Measurements from ENCODE around the gene IGSF22. TPM values are rescaled to one million over a fixed set of nuclear protein-coding genes. Genes with fewer than 3 reads are reported as not detected.

The IGSF22 gene
- total RNA-seq, 2 donors from 2014 or later: 0.39 TPM; not detected in 1

DNA sequence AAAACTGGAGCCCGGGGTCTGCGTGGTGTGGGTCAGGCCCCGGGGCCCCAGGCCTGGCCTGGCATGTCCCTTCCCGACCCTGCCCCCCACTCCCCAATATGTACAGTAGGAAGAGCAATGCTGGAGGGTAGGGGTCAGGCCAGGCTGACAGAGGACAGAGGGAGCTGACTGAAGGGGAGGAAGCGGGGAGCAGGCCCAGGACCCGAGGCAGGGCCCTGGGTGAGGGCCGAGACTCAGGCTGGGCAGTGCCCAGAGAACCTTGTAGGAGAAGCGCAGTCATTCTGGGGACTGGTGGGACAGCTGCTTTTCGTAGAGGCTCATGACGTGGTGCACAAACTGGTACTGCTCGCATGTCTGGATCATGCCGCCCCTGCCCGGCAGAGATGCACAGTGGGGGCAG, 2.7 kb upstream of the IGSF22 start:
- Histone ChIP-seq H3K4me1 (peaks cover 0 to 6% of the 10 kb centered on the region in 2 donors), H3K27ac (no peak overlapping the region), H3K9me3 (no peaks in the 10 kb centered on the region), H3K36me3 (no peaks in the 10 kb centered on the region), H3K27me3 (no peaks in the 10 kb centered on the region), H3K4me3 (no peak overlapping the region)
- DNase-seq (ENCODE audit: low spot score): no peak
- TF ChIP-seq, protein P1, sequence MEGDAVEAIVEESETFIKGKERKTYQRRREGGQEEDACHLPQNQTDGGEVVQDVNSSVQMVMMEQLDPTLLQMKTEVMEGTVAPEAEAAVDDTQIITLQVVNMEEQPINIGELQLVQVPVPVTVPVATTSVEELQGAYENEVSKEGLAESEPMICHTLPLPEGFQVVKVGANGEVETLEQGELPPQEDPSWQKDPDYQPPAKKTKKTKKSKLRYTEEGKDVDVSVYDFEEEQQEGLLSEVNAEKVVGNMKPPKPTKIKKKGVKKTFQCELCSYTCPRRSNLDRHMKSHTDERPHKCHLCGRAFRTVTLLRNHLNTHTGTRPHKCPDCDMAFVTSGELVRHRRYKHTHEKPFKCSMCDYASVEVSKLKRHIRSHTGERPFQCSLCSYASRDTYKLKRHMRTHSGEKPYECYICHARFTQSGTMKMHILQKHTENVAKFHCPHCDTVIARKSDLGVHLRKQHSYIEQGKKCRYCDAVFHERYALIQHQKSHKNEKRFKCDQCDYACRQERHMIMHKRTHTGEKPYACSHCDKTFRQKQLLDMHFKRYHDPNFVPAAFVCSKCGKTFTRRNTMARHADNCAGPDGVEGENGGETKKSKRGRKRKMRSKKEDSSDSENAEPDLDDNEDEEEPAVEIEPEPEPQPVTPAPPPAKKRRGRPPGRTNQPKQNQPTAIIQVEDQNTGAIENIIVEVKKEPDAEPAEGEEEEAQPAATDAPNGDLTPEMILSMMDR (IDR thresholded peaks at IDR 0.05): no peak

DNA sequence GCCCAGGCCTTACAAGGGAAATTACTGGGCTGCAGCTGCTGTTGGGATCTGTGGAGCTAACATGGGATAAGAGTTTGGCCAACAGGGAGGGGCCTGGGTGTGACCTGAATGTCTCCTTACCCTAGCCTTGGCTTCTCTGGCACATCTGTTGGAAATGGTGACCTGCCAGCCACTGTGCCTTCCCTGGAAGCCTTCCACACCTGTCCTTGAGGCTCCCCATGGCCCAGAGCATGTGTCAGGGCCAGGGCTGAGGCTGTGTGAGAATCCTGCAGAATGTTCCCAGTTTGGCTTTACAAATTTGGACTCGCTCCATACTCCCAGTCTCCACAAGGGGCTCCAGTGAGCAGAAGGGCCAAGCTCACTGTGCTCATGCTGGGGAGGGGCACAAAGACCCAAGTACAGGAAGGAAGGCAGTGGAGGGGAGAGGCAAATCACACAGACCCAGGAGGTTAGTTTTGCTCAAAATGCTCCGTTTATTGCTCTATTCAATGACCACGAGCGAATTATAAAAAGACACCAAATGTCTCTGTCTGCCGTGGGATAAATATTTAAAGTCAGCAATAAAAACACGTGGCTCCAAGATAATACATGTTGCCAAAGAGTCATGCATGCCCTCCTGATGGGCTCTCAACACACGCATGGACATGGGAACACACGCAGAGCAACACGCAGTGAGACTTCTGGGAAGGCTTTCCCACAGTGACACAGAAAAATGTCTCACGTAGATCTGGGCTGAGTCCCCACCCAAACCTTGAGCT, 1.7 kb upstream of the IGSF22 start:
- Histone ChIP-seq H3K9me3 (no peaks in the 10 kb centered on the region), H3K4me1 (peaks cover 0 to 6% of the 10 kb centered on the region in 2 donors), H3K27ac (no peak overlapping the region), H3K36me3 (no peaks in the 10 kb centered on the region), H3K27me3 (no peaks in the 10 kb centered on the region), H3K4me3 (no peak overlapping the region)
- no peak for DNase-seq (ENCODE audit: low spot score)
- TF ChIP-seq, protein P1 (IDR thresholded peaks at IDR 0.05): peak; percentile 65 to 74

DNA sequence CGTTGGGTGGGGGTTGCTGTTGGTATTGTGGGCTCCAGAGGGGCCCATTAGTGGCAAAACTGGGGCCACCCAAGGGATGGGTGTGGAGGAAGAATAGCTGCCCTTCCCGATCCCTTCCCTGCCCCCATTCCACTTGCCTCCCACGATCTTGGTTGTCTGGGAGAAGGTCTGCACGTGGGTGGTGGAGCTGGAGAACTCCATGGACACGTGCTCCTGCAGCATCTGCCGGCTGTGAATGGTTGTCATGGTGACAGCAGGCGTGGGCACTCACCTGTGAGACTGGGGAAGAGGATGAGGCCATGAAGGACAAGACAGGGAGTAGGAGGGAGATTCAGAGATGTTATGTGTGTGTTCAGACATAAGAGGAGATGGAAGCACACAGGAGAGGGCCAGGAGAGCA, 2.0 kb downstream of the IGSF22 start:
- Histone ChIP-seq H3K27me3 (no peaks in the 10 kb centered on the region), H3K4me1 (peaks cover 0 to 21% of the 10 kb centered on the region in 2 donors), H3K36me3 (no peaks in the 10 kb centered on the region), H3K27ac (no peak overlapping the region), H3K9me3 (no peaks in the 10 kb centered on the region), H3K4me3 (no peak overlapping the region)
- no peak for DNase-seq (ENCODE audit: low spot score)
- TF ChIP-seq, protein P1 (IDR thresholded peaks at IDR 0.05): no peak

DNA sequence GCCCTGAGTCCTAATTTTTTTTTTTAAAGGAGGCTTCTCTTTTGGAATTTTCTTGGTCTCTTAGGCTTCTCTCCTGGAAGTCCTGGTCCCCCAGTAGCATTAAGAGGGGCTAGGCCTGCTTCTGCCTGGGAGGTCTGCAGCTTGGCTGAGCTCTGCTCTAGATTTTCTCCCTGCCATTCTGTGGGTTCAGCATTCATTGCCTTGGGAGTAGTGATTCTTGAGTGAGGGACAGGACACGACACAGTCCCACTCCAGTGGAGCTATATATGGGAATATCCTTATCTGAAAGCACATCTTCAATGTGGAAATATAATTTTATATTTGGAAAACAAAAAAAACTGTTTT, 3.7 kb downstream of the IGSF22 start:
- peak overlapping the region in 1 of 2 donors; percentile 82 for H3K27ac ChIP-seq
- no peak overlapping the region for H3K4me3 ChIP-seq
- H3K27me3 ChIP-seq: no peaks in the 10 kb centered on the region
- TF ChIP-seq, protein P1 (IDR thresholded peaks at IDR 0.05): peak; percentile 12
- no peak for DNase-seq (ENCODE audit: low spot score)
- H3K9me3 ChIP-seq: no peaks in the 10 kb centered on the region
- H3K4me1 ChIP-seq: peaks cover 0 to 15% of the 10 kb centered on the region in 2 donors
- H3K36me3 ChIP-seq: no peaks in the 10 kb centered on the region

DNA sequence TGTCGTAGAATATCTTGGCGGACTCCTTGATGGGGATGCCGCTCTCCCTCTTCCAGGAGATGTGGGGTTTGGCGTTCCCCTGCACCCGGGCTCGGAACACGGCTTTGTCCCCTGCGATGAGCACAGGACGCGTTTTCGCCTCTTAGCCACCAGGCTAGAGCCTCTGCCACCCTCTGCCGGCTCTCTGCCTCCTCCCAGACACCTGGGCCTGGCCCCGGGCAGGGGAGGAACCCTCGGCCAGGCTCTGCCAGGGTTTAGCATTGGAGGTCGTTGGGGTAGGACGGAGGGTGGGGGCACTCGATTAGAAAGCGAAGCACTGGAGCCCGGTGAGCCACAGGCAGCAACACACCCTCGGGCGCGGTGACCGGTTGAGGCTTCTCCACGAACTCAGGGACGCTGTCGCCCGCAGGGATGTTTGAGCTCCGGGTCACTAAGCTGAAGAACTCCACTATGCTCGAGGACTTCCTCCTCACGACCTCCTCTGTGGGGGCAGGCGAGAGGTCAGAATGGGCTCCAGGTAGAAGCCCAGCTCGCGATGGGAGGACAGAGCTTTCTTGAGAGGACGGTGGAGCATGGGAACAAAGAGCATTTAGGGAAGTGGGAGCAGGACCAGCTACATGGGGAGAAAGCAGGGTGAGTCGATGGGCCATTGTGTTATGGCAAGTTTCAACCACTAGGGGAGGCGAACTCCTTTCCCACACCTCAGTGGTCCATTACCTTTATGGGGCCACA, 4.3 kb downstream of the IGSF22 start:
- Histone ChIP-seq H3K4me1 (peaks cover 0 to 15% of the 10 kb centered on the region in 2 donors), H3K36me3 (no peaks in the 10 kb centered on the region), H3K27ac (peak overlapping the region; percentile 67 to 82), H3K4me3 (peak overlapping the region; percentile 64 to 70), H3K9me3 (no peaks in the 10 kb centered on the region), H3K27me3 (no peaks in the 10 kb centered on the region)
- TF ChIP-seq, protein P1 (IDR thresholded peaks at IDR 0.05): peak; percentile 87 to 90
- DNase-seq (ENCODE audit: low spot score): peak; percentile 67
